Measurements from ENCODE around the gene FAM168A. TPM values are rescaled to one million over a fixed set of nuclear protein-coding genes. Genes with fewer than 3 reads are reported as not detected.
A peak's percentile ranks its signal among the peaks of the same experiment; 100 is the strongest.

Gene FAM168A
- polyA plus RNA-seq, 1 donor (not counting 4 experiments of a cell fraction or from before 2014, with no cell fraction given) = 11.8 TPM

DNA sequence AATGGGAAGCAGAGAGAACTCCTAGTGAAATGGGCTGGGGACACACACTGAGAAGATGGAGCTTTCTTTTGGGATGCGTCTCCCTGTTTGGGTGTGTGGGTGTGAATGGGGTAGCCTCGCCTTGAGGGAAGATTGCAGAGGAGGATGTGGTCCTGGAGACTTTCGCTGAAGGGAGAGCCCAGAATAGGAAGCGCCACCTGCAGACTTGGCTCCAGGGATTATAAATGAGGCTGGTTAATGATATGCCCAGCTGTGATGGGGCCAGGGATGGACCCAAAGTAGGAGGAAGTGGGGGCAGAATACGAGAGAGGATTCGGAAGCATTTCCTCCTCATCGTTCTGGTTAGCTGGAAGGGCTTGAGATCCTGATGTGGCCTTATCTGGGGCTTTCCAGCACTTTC is 208.0 kb downstream of the FAM168A start:
- Histone ChIP-seq H3K9me3 (ENCODE audit: control insufficient read depth, low read depth, low read length) (no peaks in the 10 kb centered on the region), H3K4me3 (ENCODE audit: control insufficient read depth in 2 of 3, extremely low read depth in 1 of 3, insufficient read depth in 2 of 3, low read depth in 1 of 3, low read length in 3 of 3) (no peak overlapping the region), H3K36me3 (ENCODE audit: control insufficient read depth in 2 of 2, extremely low read depth in 1 of 2, insufficient read depth in 2 of 2, low read length in 2 of 2) (peaks cover 14 to 15% of the 10 kb centered on the region in 2 experiments), H4K20me1 (ENCODE audit: control insufficient read depth, extremely low read depth, insufficient read depth, low read length) (peaks cover 2% of the 10 kb centered on the region), H3K79me2 (ENCODE audit: control insufficient read depth, insufficient read depth, low read length) (peaks cover 42% of the 10 kb centered on the region), H3K27me3 (ENCODE audit: control insufficient read depth, extremely low read depth, insufficient read depth, low read length) (no peaks in the 10 kb centered on the region), H3K4me2 (ENCODE audit: control insufficient read depth, extremely low read depth, insufficient read depth, low read depth, low read length) (peak overlapping the region; percentile 69), H3K9ac (ENCODE audit: control insufficient read depth, extremely low read depth, insufficient read depth, low read length) (no peak overlapping the region), H3K27ac (ENCODE audit: control insufficient read depth, insufficient read depth, low read length) (no peak overlapping the region), H2AFZ (ENCODE audit: control insufficient read depth, low read length) (no peak overlapping the region), H3K4me1 (ENCODE audit: control insufficient read depth, extremely low read depth, insufficient read depth, low read length) (peaks cover 65% of the 10 kb centered on the region), H3K9me1 (ENCODE audit: control insufficient read depth, extremely low read depth, insufficient read depth, low read length) (peaks cover 11% of the 10 kb centered on the region)
- no peak for FAIRE-seq
- DNase-seq (ENCODE audit: low read depth, low spot score) = no peak
- dilution Hi-C loops (cut with MboI; ENCODE audit: extremely low pct_ligation_motif_present, low sequenced_read_pairs) = no loop called here
- TF ChIP-seq CTCF (optimal IDR thresholded peaks at IDR 0.05 in 1 of 3, IDR thresholded peaks at IDR 0.05 in 1 of 3, conservative IDR thresholded peaks at IDR 0.05 in 1 of 3; ENCODE audit: extremely low read depth in 1 of 3, insufficient read depth in 2 of 3, low read length in 3 of 3) = no peak
- no peak for TF ChIP-seq EZH2 (IDR thresholded peaks at IDR 0.05; ENCODE audit: low read length)

- H2AFZ ChIP-seq (ENCODE audit: control insufficient read depth, low read length) = no peak overlapping the region
- no peaks in the 10 kb centered on the region for H3K27me3 ChIP-seq (ENCODE audit: control insufficient read depth, extremely low read depth, insufficient read depth, low read length)
- FAIRE-seq (no peak), DNase-seq (ENCODE audit: low read depth, low spot score) (peak; percentile 63)
- H3K4me3 ChIP-seq (ENCODE audit: control insufficient read depth in 2 of 3, extremely low read depth in 1 of 3, insufficient read depth in 2 of 3, low read depth in 1 of 3, low read length in 3 of 3) = peak overlapping the region in 1 of 3 experiments; percentile 41
- dilution Hi-C loops (cut with MboI; ENCODE audit: extremely low pct_ligation_motif_present, low sequenced_read_pairs) = no loop called here
- H3K79me2 ChIP-seq (ENCODE audit: control insufficient read depth, insufficient read depth, low read length) = peaks cover 50% of the 10 kb centered on the region
- peak overlapping the region; percentile 63 for H3K9ac ChIP-seq (ENCODE audit: control insufficient read depth, extremely low read depth, insufficient read depth, low read length)
- peak overlapping the region; percentile 69 for H3K4me2 ChIP-seq (ENCODE audit: control insufficient read depth, extremely low read depth, insufficient read depth, low read depth, low read length)
- peaks cover 9 to 15% of the 10 kb centered on the region in 2 experiments for H3K36me3 ChIP-seq (ENCODE audit: control insufficient read depth in 2 of 2, extremely low read depth in 1 of 2, insufficient read depth in 2 of 2, low read length in 2 of 2)
- peaks cover 2% of the 10 kb centered on the region for H4K20me1 ChIP-seq (ENCODE audit: control insufficient read depth, extremely low read depth, insufficient read depth, low read length)
- no peaks in the 10 kb centered on the region for H3K9me3 ChIP-seq (ENCODE audit: control insufficient read depth, low read depth, low read length)
- peak overlapping the region; percentile 66 for H3K27ac ChIP-seq (ENCODE audit: control insufficient read depth, insufficient read depth, low read length)
- H3K9me1 ChIP-seq (ENCODE audit: control insufficient read depth, extremely low read depth, insufficient read depth, low read length) = peaks cover 11% of the 10 kb centered on the region
- peaks cover 65% of the 10 kb centered on the region for H3K4me1 ChIP-seq (ENCODE audit: control insufficient read depth, extremely low read depth, insufficient read depth, low read length)
- TF ChIP-seq EZH2 (IDR thresholded peaks at IDR 0.05; ENCODE audit: low read length) (no peak), CTCF (optimal IDR thresholded peaks at IDR 0.05 in 1 of 3, IDR thresholded peaks at IDR 0.05 in 1 of 3, conservative IDR thresholded peaks at IDR 0.05 in 1 of 3; ENCODE audit: extremely low read depth in 1 of 3, insufficient read depth in 2 of 3, low read length in 3 of 3) (no peak)
Measured at GRCh38 chr11:73389134-73389525, 208.8 kb downstream of the FAM168A start.

All from keratinocyte (primary cell).